Endothelial cell of umbilical vein (primary cell): Measurements from ENCODE around the gene BCOR. TPM values are rescaled to one million over a fixed set of nuclear protein-coding genes. Genes with fewer than 3 reads are reported as not detected.

ENCODE experiments used
- BruUV-seq: library from RNA; stranded (reverse); fragments of 400-500 nt; replicated peaks from 2 replicates; lab custom pipeline; 2021; lab: Mats Ljungman, UMichigan
- CTCF ChIA-PET: fragments of 300-600, 350-600 bp; sonication (Branson Sonifier 250); formaldehyde crosslinking; loops from one replicate; lab custom pipeline; 2021; ENCODE audit warnings: antibody characterized with exemption, inconsistent platforms; lab: Charles Lee
- POLR2A ChIA-PET: fragments of 300-600, 350-600 bp; sonication (Branson Sonifier 250); formaldehyde crosslinking; loops from one replicate; lab custom pipeline; 2021; ENCODE audit warnings: antibody characterized with exemption, inconsistent platforms; lab: Charles Lee
- DNase-seq: peaks from one replicate; pipeline ENCODE4 v3.0.0-alpha.2; 2011; ENCODE audit warnings: low read depth, low spot score
- FAIRE-seq: peaks from 2 replicates; lab custom pipeline; 2011; peaks lifted over from hg19 to GRCh38; lab: Jason Lieb, UNC
- H2AFZ ChIP-seq: 2 replicates; pipeline ENCODE4 v1.6.0; 2012; ENCODE audit warnings: low read depth, low read length, control low read depth, inconsistent platforms
- H3K27ac ChIP-seq: 2 replicates; pipeline ENCODE4 v1.5.1; 2011; ENCODE audit warnings: low read depth, mild to moderate bottlenecking, control low read depth, low read length, moderate library complexity; ENCODE audit not compliant: insufficient read depth
- H3K27me3 ChIP-seq, 2 experiments: 2 replicates each; pipeline versions ENCODE4 v1.6.0 to v1.6.1; 2011; ENCODE audit warnings: low read length in 2 of 2, mixed read lengths in 1 of 2; ENCODE audit not compliant: control insufficient read depth in 2 of 2, insufficient read depth in 2 of 2
- H3K36me3 ChIP-seq, 2 experiments: 2 replicates in 1 of 2; 3 replicates in 1 of 2; pipeline ENCODE4 v1.5.1; 2011; ENCODE audit warnings: low read length in 2 of 2, mild to moderate bottlenecking in 1 of 2, moderate library complexity in 1 of 2; ENCODE audit not compliant: control insufficient read depth in 2 of 2, insufficient read depth in 2 of 2; ENCODE audit errors: extremely low read depth in 1 of 2
- H3K4me1 ChIP-seq: 3 replicates; pipeline ENCODE4 v1.5.1; 2011; ENCODE audit warnings: mild to moderate bottlenecking, low read length; ENCODE audit not compliant: control insufficient read depth, insufficient read depth; ENCODE audit errors: extremely low read depth
- H3K4me2 ChIP-seq: 2 replicates; pipeline ENCODE4 v1.6.1; 2011; ENCODE audit warnings: low read length, control low read depth, mixed read lengths; ENCODE audit not compliant: insufficient read depth
- H3K4me3 ChIP-seq, 3 experiments: fragments of 200-600 bp in 1 of 3; sonication (generic), shearing (Covaris generic) in 1 of 3; replicated peaks in 1 of 3; 2 replicates each; pipeline ENCODE4 v1.5.1; 2011 to 2016; ENCODE audit warnings: control low read depth in 3 of 3, low read length in 3 of 3, mild to moderate bottlenecking in 2 of 3, inconsistent platforms in 1 of 3, low read depth in 1 of 3, moderate library complexity in 1 of 3; ENCODE audit not compliant: insufficient read depth in 1 of 3
- H3K79me2 ChIP-seq: 2 replicates; pipeline ENCODE4 v1.6.0; 2012; ENCODE audit warnings: low read length, inconsistent platforms; ENCODE audit not compliant: control insufficient read depth, insufficient read depth
- H3K9ac ChIP-seq: replicated peaks from 2 replicates; pipeline ENCODE3; 2011; ENCODE audit warnings: low read length, control low read depth; ENCODE audit not compliant: insufficient read depth; ENCODE audit errors: extremely low read depth
- H3K9me1 ChIP-seq: replicated peaks from 3 replicates; pipeline ENCODE4 v1.6.0; 2011; ENCODE audit warnings: mild to moderate bottlenecking, low read length; ENCODE audit not compliant: control insufficient read depth, insufficient read depth; ENCODE audit errors: extremely low read depth
- H3K9me3 ChIP-seq: replicated peaks from 2 replicates; pipeline ENCODE4 v1.5.1; 2012; ENCODE audit warnings: low read length, inconsistent platforms; ENCODE audit not compliant: control insufficient read depth, insufficient read depth
- H4K20me1 ChIP-seq: replicated peaks from 2 replicates; pipeline ENCODE3; 2011; ENCODE audit warnings: mild to moderate bottlenecking, low read length; ENCODE audit not compliant: control insufficient read depth, insufficient read depth; ENCODE audit errors: extremely low read depth
- CTCF ChIP-seq, 2 donors: IDR thresholded peaks; 1 replicate in 1 of 2; 2 replicates in 1 of 2; pipeline ENCODE4 v1.5.1; 2011; ENCODE audit warnings: low read length in 2 of 2, mild to moderate bottlenecking in 2 of 2, moderate library complexity in 2 of 2, control low read depth in 1 of 2, inconsistent platforms in 1 of 2, low read depth in 1 of 2; ENCODE audit not compliant: insufficient read depth in 1 of 2; ENCODE audit errors: extremely low read depth in 1 of 2
- EZH2 ChIP-seq: IDR thresholded peaks from 2 replicates; pipeline ENCODE4 v1.6.1; 2012; ENCODE audit warnings: borderline replicate concordance, low read depth, mild to moderate bottlenecking, moderate library complexity, low read length, inconsistent platforms; ENCODE audit not compliant: severe bottlenecking
- FOS ChIP-seq: IDR thresholded peaks from 2 replicates; pipeline ENCODE4 v1.6.1; 2011; ENCODE audit warnings: mild to moderate bottlenecking, low read length, moderate library complexity, borderline replicate concordance; ENCODE audit not compliant: insufficient read depth
- GATA2 ChIP-seq: IDR thresholded peaks from 2 replicates; pipeline ENCODE4 v1.7.0; 2011; ENCODE audit warnings: low read depth, mild to moderate bottlenecking, moderate library complexity, mixed read lengths, low read length; ENCODE audit not compliant: insufficient read length, insufficient read depth
- JUN ChIP-seq: IDR thresholded peaks from 2 replicates; pipeline ENCODE4 v1.6.1; 2011; ENCODE audit warnings: borderline replicate concordance, low read depth; ENCODE audit not compliant: insufficient read length, insufficient read depth
- MYC ChIP-seq: IDR thresholded peaks from one replicate; pipeline ENCODE4 v1.6.1; 2011; ENCODE audit warnings: mild to moderate bottlenecking, low read depth, low read length
- POLR2A ChIP-seq: IDR thresholded peaks from 2 replicates; pipeline ENCODE4 v1.6.1; 2012; ENCODE audit warnings: low read depth, mild to moderate bottlenecking, control low read depth, low read length
- POLR2AphosphoS5 ChIP-seq: IDR thresholded peaks from 2 replicates; pipeline ENCODE4 v1.6.1; 2012; ENCODE audit warnings: low read depth, mild to moderate bottlenecking, control low read depth, low read length, moderate library complexity; ENCODE audit not compliant: insufficient read depth
- dilution Hi-C: fragments of 300-500 bp; cut with MboI; formaldehyde crosslinking; loops from one replicate; pipeline ENCODE4 v1.15.0; 2019; ENCODE audit warnings: low sequenced_read_pairs; ENCODE audit not compliant: extremely low pct_ligation_motif_present
- intact Hi-C: fragments of 100-400 bp; cut with micrococcal nuclease; formaldehyde crosslinking; loops from one replicate; pipeline ENCODE4 v1.10.0; 2022
- polyA plus RNA-seq, 4 experiments: library from polyadenylated mRNA; depleted of rRNA in 3 of 4; stranded (reverse) in 3 of 4; unstranded in 1 of 4; fragments of >200 nt; gene quantifications; 2 replicates each; pipeline versions ENCODE4 v1.2.1 to v1.2.3, GENCODE V29; 2011 to 2012; ENCODE audit warnings: missing spikeins in 1 of 4
- total RNA-seq: library from RNA; stranded (reverse); gene quantifications from 2 replicates; pipeline ENCODE4 v1.2.3, GENCODE V29; 2021
- TF ChIP-seq, protein P1 (sequence below): IDR thresholded peaks from 2 replicates; pipeline ENCODE4 v1.6.1; 2011; ENCODE audit not compliant: insufficient read depth, insufficient read length

Gene BCOR
- total and polyA plus RNA-seq, 2 donors (not counting 3 experiments of a cell fraction or from before 2014, with no cell fraction given), result 10.1 to 24.2 TPM

- no peak overlapping the region for H3K27ac ChIP-seq
Measured at GRCh38 chrX:40009890-40010289, 87.9 kb downstream of the BCOR start.

More at GRCh38 chrX:40009890-40010289, 87.9 kb downstream of the BCOR start:
- Histone ChIP-seq H3K4me3 (no peak overlapping the region), H3K4me2 (no peak overlapping the region), H3K36me3 (no peaks in the 10 kb centered on the region), H3K9me1 (no peaks in the 10 kb centered on the region), H3K27me3 (no peaks in the 10 kb centered on the region), H4K20me1 (no peaks in the 10 kb centered on the region), H2AFZ (no peak overlapping the region), H3K9me3 (no peaks in the 10 kb centered on the region), H3K79me2 (no peaks in the 10 kb centered on the region), H3K4me1 (peaks cover 26% of the 10 kb centered on the region), H3K9ac (no peak overlapping the region)
- dilution Hi-C loops, result no loop called here
- no peak for DNase-seq
- BruUV-seq, result no TSS peak
- POLR2A ChIA-PET, result no interaction called here
- no peak for TF ChIP-seq POLR2AphosphoS5
- no peak for TF ChIP-seq POLR2A
- no peak for TF ChIP-seq EZH2
- TF ChIP-seq CTCF (IDR thresholded peaks at IDR 0.05; ENCODE audit: extremely low read depth in 1 of 2, insufficient read depth in 1 of 2, low read depth in 1 of 2, low read length in 2 of 2), result no peak
- TF ChIP-seq JUN, result no peak
- TF ChIP-seq MYC, result no peak
- no peak for TF ChIP-seq FOS
- no peak for TF ChIP-seq GATA2
- TF ChIP-seq, protein P1, sequence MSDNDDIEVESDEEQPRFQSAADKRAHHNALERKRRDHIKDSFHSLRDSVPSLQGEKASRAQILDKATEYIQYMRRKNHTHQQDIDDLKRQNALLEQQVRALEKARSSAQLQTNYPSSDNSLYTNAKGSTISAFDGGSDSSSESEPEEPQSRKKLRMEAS, result no peak
- CTCF ChIA-PET, result interaction anchor here (1.4 kb wide), 1 partner anchor 196 kb away, joined by 4 read pairs; no protein-coding TSS in a partner anchor
- intact Hi-C loops, result loop anchor here (5.0 kb wide), 4 partner anchors 53 to 237 kb away; no protein-coding TSS in a partner anchor
- no peak for FAIRE-seq
